HG03039 (cell line): ENCODE data around the gene KAT5.
A peak's percentile ranks its signal among the peaks of the same experiment; 100 is the strongest.
"Not testable (repeated sequence)": the region's sequence is repeated elsewhere in the genome, so short reads cannot be mapped to it uniquely, and the experiment has no call there.

Experiments used
- ATAC-seq: cut with Tn5 transposase; IDR thresholded peaks from one replicate; pipeline ENCODE4 v1.9.1; 2021; ENCODE audit warnings: mild to moderate bottlenecking, moderate library complexity; ENCODE audit not compliant: unreplicated experiment

KAT5 gene

GRCh38 chr11:65708451-65708850 lies 3.6 kb upstream of the KAT5 start:
- ATAC-seq, result no peak

DNA sequence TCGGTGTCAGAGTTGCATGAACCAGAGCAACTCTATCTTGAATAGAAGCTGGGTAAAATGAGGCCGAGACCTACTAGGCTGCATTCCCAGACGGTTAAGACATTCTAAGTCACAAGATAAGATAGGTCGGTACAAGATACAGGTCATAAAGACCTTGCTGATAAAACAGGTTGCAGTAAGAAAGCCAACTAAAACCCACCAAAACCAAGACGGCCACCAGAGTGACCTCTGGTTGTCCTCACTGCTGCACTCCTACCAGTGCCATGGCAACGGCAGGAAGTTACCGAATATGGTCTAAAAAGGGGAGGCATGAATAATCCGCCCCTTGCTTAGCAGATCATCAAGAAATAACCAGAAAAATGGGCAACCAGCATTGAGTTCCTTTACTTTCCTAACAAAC lies 2.4 kb upstream of the KAT5 start:
- ATAC-seq, result no peak

- no peak for ATAC-seq
These were observed 1.6 kb upstream of the KAT5 start for GRCh38 chr11:65710421-65710820.

DNA sequence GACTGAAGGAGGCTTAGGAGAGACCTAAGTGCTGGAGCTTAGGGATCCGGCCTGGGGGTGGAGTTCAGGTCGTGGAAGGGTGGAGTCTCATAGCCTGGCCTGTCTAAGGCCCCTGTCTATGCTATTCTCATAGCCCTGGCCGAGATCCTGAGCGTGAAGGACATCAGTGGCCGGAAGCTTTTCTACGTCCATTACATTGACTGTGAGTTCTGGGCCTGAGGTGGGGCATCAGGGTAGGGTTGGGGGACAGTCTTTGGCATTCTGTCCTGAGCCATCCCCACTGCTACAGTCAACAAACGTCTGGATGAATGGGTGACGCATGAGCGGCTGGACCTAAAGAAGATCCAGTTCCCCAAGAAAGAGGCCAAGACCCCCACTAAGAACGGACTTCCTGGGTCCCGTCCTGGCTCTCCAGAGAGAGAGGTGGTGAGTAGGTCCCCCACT lies 603 bp downstream of the KAT5 start:
- ATAC-seq, result no peak

DNA sequence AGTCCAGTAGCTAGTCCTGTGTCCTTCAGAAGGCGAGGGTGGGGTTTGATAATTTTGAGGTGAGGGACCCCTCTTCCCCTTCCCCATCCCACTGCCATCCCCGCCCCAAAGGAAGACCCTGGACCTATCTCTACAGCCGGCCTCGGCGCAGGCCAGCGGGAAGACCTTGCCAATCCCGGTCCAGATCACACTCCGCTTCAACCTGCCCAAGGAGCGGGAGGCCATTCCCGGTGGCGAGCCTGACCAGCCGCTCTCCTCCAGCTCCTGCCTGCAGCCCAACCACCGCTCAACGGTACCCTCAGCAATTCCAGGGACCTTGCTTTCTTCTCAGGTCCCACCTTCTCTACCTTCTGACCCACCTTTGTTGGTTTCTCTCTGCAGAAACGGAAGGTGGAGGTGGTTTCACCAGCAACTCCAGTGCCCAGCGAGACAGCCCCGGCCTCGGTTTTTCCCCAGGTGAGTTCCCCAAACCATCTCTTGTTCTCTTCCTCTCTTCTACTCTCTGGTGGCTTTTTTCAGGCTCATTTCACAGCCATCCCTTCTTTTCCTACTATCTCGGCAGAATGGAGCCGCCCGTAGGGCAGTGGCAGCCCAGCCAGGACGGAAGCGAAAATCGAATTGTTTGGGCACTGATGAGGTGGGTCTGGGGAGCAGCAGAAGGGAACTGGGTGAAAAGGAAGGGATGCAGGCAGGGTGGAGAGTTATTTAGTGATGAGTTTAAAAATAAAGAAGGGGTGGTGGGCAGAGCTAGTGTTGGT lies 1.3 kb downstream of the KAT5 start:
- no peak for ATAC-seq

DNA sequence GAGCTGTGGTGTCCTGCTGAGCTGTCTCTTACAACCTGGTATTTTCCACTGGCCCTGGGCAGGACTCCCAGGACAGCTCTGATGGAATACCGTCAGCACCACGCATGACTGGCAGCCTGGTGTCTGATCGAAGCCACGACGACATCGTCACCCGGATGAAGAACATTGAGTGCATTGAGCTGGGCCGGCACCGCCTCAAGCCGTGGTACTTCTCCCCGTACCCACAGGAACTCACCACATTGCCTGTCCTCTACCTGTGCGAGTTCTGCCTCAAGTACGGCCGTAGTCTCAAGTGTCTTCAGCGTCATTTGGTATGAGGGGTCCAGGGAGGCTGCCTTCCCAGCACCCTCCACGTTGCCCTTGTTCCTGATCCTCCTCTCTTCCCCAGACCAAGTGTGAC lies 2.4 kb downstream of the KAT5 start:
- no peak for ATAC-seq

GRCh38 chr11:65716302-65716701 lies 4.2 kb downstream of the KAT5 start:
- no peak for ATAC-seq

GRCh38 chr11:65716774-65717405 lies 4.8 kb downstream of the KAT5 start:
- ATAC-seq, result no peak

DNA sequence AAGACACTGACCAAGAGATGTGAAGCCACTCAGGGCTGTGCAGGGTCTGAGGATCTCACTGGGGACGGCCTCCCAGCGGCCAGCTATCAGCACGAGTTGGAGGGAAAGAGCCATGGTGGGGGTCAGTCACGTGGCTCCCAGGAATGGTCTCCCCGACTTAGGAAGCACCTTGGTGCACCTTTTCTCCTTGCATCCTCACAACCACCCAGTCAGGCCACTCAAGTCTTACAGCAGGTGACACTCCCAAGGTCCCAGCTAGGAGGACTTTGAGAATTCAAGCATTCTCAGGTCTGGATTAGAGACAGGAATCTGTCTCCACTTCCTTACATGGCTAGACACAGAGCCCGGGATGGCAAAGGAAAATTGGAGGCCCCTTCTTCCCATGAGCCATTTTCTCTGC lies 5.9 kb downstream of the KAT5 start:
- no peak for ATAC-seq

- ATAC-seq, result no peak
These were observed 6.5 kb downstream of the KAT5 start for GRCh38 chr11:65718531-65718930.

GRCh38 chr11:65718964-65719492 lies 7.0 kb downstream of the KAT5 start:
- no peak for ATAC-seq

- peak; percentile 7 for ATAC-seq
These were observed 7.8 kb downstream of the KAT5 start for GRCh38 chr11:65719871-65720210.

- peak; percentile 67 for ATAC-seq
These were observed 8.3 kb downstream of the KAT5 start, which contains the start of gene RNASEH2C for GRCh38 chr11:65720211-65720934. TSS of gene RNASEH2C (minus strand) at chr11:65720798. CDS start at chr11:65720758, 40 bp downstream.

DNA sequence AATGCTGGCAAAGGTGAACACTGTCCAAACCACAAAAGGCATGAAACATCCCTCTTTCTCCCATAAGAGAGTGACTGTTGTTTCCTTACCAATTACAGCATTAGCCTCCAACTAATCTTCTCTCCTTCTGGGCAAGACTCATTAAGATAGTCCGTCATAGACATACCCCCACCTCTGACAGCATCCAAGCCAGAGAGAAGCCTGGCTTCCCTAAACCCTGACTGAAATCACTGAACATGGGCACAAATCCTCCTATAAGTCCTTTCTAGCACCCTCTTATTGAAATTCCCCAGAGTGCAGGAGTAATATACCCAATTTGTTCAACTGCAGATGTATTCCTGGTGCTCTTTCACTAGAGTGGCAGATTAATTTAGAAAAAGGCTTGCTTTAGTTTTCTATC lies 10.2 kb downstream of the KAT5 start:
- no peak for ATAC-seq

- no peak for ATAC-seq
These were observed 14.6 kb downstream of the KAT5 start for GRCh38 chr11:65726660-65727059.

DNA sequence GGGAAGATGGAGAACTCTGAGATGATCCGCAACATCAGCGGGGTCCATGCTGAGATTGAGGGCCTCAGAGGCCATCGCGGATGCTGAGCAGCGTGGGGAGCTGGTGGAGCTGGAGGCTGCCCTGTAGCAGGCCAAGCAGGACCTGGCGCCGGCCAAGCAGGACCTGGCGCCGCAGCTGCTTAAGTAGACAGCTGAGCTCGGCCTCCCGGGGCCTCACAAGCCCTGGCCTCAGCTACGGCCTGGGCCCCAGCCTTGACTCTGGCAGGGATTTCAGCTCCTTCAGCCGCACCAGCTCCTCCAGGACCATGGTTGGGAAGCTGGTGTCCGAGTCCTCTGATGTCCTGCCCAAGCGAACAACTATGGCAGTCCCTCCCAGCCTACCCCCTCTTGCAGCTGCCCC lies 15.8 kb downstream of the KAT5 start:
- ATAC-seq, result no peak

GRCh38 chr11:65730461-65730860 lies 18.4 kb downstream of the KAT5 start:
- no peak for ATAC-seq

- not testable (repeated sequence) for ATAC-seq
These were observed 23.1 kb downstream of the KAT5 start for GRCh38 chr11:65735111-65735510.

DNA sequence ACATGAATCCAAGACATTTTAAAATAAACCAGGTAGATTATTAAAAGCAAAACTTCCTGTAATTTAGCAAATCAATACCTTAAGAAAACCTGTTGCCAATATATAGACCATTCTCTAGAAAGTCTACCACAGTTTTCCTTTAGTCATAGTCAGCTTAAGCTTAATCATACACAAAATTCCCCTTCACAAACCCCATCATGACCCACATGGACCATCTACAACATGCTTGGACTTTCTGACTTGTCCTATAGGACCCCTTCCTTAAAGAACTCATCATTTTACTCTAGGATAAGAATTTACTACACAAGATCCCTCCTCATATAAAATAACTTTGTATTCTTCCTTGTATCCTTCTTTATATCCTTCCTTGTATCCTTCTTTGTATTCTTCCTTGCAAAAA lies 24.8 kb downstream of the KAT5 start:
- ATAC-seq, result no peak

DNA sequence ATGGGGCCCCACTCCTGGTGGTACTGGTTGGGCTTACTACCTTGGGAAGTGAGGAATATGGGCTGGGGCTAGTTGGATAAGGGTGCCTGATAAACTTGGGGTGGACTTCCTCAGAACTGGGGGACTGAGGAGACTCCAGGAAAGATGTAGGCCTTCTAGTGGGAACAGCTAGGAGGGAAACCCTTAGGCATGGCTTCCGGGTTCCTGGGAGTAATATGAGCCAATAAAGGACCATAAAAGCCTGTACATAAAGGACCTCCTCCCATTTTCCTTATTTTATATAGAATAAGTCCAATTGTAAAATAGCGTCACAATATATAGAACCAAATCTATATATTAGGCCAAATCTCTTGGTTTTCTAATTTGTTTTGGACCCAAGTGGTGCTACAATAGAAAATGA lies 27.0 kb downstream of the KAT5 start:
- ATAC-seq, result no peak

DNA sequence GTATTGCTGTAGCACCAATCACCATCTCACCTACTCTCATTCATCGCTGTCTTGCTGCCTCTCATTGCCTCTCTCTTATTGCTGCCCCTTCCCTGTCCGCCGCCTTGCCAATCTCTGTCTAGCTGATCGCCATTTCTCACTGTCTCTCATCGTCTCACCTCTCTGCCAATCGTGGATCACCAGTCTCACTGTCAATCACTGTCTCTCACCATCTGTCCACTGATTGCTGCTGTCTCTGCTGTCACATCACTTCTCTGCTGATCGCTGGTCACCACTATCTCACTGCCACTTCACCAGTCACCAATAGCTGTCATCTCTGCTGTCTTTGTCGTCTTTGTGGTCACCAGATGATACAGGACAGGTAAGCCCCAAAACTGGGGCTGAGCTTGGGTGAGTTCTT lies 29.1 kb downstream of the KAT5 start:
- no peak for ATAC-seq

- no peak for ATAC-seq
These were observed 30.3 kb downstream of the KAT5 start for GRCh38 chr11:65742353-65742752.
